ENCODE results near the gene LYST. TPM values are rescaled to one million over a fixed set of nuclear protein-coding genes. Genes with fewer than 3 reads are reported as not detected.

Gene LYST
- total and polyA plus RNA-seq, 2 donors (not counting 3 experiments of a cell fraction or from before 2014, with no cell fraction given) = 3.1 to 9.6 TPM

GRCh38 chr1:235901461-235901860 lies 34.8 kb upstream of the LYST start:
- ChIA-PET POLR2A (no interaction called here), CTCF (interaction anchor here (1.1 to 2.9 kb wide), 3 partner anchors 16 to 70 kb away, joined by 3 to 13 read pairs (median 4); partner anchors contain the start of gene LYST)
- no peaks in the 10 kb centered on the region for H3K4me1 ChIP-seq (ENCODE audit: control insufficient read depth, extremely low read depth, insufficient read depth, low read length)
- H3K4me3 ChIP-seq (replicated peaks in 1 of 3; ENCODE audit: insufficient read depth in 1 of 3, low read depth in 1 of 3, low read length in 3 of 3) = no peak overlapping the region
- FAIRE-seq (no peak), DNase-seq (ENCODE audit: low read depth, low spot score) (no peak)
- dilution Hi-C loops (cut with MboI; ENCODE audit: extremely low pct_ligation_motif_present, low sequenced_read_pairs) = no loop called here
- H4K20me1 ChIP-seq (replicated peaks; ENCODE audit: control insufficient read depth, extremely low read depth, insufficient read depth, low read length) = no peaks in the 10 kb centered on the region
- H3K36me3 ChIP-seq (ENCODE audit: control insufficient read depth in 2 of 2, extremely low read depth in 1 of 2, insufficient read depth in 2 of 2, low read length in 2 of 2) = no peaks in the 10 kb centered on the region
- intact Hi-C loops (cut with micrococcal nuclease) = no loop called here
- peaks cover 0 to 4% of the 10 kb centered on the region in 2 experiments for H3K27me3 ChIP-seq (ENCODE audit: control insufficient read depth in 2 of 2, insufficient read depth in 2 of 2, low read length in 2 of 2)
- no peak overlapping the region for H3K4me2 ChIP-seq (ENCODE audit: insufficient read depth, low read length)
- no peaks in the 10 kb centered on the region for H3K9me1 ChIP-seq (replicated peaks; ENCODE audit: control insufficient read depth, extremely low read depth, insufficient read depth, low read length)
- no peak overlapping the region for H2AFZ ChIP-seq (ENCODE audit: low read depth, low read length)
- H3K79me2 ChIP-seq (ENCODE audit: control insufficient read depth, insufficient read depth, low read length) = no peaks in the 10 kb centered on the region
- no TSS peak for BruUV-seq (replicated peaks)
- H3K27ac ChIP-seq (ENCODE audit: insufficient read depth, low read depth, low read length) = no peak overlapping the region
- H3K9ac ChIP-seq (replicated peaks; ENCODE audit: extremely low read depth, insufficient read depth, low read length) = no peak overlapping the region
- H3K9me3 ChIP-seq (replicated peaks; ENCODE audit: control insufficient read depth, insufficient read depth, low read length) = no peaks in the 10 kb centered on the region
- TF ChIP-seq POLR2AphosphoS5 (IDR thresholded peaks at IDR 0.05; ENCODE audit: insufficient read depth, low read depth, low read length) (no peak), MAX (IDR thresholded peaks at IDR 0.05; ENCODE audit: insufficient read depth, insufficient read length) (no peak), POLR2A (IDR thresholded peaks at IDR 0.05; ENCODE audit: low read depth, low read length) (no peak), GATA2 (IDR thresholded peaks at IDR 0.05; ENCODE audit: insufficient read depth, insufficient read length, low read depth, low read length) (no peak), MYC (IDR thresholded peaks at IDR 0.05; ENCODE audit: low read depth, low read length) (no peak), FOS (IDR thresholded peaks at IDR 0.05; ENCODE audit: borderline replicate concordance, insufficient read depth, low read length) (no peak), EZH2 (IDR thresholded peaks at IDR 0.05; ENCODE audit: borderline replicate concordance, low read depth, low read length, severe bottlenecking) (no peak), JUN (IDR thresholded peaks at IDR 0.05; ENCODE audit: borderline replicate concordance, insufficient read depth, insufficient read length, low read depth) (no peak), CTCF (IDR thresholded peaks at IDR 0.05; ENCODE audit: extremely low read depth in 1 of 2, insufficient read depth in 1 of 2, low read depth in 1 of 2, low read length in 2 of 2) (no peak)
